ENCODE measurements around the gene TCEA3.

The TCEA3 gene

DNA sequence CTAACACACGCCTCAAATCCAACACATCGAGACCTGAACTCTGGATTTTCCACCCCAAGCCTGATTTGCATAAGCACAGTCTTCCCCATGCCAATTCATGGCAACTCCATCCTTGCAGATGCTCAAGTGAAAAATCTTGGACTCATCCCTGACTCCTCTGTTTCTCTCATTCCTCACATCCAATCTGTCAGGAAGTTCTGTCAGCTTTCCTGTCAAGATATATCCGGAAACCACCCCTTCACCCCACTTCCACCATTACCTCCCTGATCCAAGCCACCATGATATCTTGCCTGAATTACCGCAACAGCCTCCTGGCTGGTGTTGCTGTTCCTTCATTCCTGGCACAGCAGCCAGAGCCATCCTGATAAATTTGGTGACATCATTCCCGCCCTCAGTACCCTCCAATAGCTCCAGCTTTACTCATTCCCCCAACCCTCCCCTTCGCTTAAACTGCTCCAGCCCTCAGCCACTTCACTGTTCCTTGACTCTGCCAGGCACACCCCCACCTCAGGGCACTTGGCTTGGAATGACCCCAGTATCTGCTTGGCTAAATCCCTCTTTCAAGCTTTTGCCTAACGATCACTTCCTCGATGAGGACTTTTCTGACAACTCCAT, 17.4 kb downstream of the TCEA3 start:
- TF ChIP-seq TAF1 (IDR thresholded peaks at IDR 0.05; ENCODE audit: borderline replicate concordance, insufficient read depth, low read length) (no peak), FOXP2 (optimal IDR thresholded peaks at IDR 0.05; ENCODE audit: borderline replicate concordance, extremely low read depth, extremely low read length, insufficient read depth) (no peak), SIN3A (IDR thresholded peaks at IDR 0.05; ENCODE audit: borderline replicate concordance, insufficient read depth, low read length) (no peak), POLR2AphosphoS5 (IDR thresholded peaks at IDR 0.05; ENCODE audit: low read depth, low read length) (no peak)
- TF ChIP-seq, protein P1, sequence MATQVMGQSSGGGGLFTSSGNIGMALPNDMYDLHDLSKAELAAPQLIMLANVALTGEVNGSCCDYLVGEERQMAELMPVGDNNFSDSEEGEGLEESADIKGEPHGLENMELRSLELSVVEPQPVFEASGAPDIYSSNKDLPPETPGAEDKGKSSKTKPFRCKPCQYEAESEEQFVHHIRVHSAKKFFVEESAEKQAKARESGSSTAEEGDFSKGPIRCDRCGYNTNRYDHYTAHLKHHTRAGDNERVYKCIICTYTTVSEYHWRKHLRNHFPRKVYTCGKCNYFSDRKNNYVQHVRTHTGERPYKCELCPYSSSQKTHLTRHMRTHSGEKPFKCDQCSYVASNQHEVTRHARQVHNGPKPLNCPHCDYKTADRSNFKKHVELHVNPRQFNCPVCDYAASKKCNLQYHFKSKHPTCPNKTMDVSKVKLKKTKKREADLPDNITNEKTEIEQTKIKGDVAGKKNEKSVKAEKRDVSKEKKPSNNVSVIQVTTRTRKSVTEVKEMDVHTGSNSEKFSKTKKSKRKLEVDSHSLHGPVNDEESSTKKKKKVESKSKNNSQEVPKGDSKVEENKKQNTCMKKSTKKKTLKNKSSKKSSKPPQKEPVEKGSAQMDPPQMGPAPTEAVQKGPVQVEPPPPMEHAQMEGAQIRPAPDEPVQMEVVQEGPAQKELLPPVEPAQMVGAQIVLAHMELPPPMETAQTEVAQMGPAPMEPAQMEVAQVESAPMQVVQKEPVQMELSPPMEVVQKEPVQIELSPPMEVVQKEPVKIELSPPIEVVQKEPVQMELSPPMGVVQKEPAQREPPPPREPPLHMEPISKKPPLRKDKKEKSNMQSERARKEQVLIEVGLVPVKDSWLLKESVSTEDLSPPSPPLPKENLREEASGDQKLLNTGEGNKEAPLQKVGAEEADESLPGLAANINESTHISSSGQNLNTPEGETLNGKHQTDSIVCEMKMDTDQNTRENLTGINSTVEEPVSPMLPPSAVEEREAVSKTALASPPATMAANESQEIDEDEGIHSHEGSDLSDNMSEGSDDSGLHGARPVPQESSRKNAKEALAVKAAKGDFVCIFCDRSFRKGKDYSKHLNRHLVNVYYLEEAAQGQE (IDR thresholded peaks at IDR 0.05; ENCODE audit: insufficient read depth in 1 of 2, low read depth in 2 of 2, low read length in 2 of 2), result no peak

DNA sequence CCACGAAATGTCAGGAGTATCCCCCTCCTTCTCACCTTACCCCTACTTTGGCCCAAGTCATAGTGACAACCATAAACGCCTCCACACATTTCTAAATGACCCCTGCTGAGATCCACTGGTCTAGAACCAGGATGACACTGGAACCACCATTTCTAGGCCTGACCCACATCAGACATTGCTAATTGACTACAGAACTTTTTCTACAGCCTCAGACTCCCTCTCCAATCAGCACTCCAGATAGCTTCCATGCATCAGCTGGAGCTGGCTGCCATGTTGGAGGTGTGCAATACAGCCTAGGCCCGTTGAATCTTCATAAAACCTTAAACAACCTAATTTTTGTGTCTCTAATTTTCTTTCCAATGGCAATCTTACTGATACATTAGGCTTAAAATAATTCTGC, 18.6 kb downstream of the TCEA3 start:
- TF ChIP-seq SIN3A (IDR thresholded peaks at IDR 0.05; ENCODE audit: borderline replicate concordance, insufficient read depth, low read length) (no peak), POLR2AphosphoS5 (IDR thresholded peaks at IDR 0.05; ENCODE audit: low read depth, low read length) (no peak)

DNA sequence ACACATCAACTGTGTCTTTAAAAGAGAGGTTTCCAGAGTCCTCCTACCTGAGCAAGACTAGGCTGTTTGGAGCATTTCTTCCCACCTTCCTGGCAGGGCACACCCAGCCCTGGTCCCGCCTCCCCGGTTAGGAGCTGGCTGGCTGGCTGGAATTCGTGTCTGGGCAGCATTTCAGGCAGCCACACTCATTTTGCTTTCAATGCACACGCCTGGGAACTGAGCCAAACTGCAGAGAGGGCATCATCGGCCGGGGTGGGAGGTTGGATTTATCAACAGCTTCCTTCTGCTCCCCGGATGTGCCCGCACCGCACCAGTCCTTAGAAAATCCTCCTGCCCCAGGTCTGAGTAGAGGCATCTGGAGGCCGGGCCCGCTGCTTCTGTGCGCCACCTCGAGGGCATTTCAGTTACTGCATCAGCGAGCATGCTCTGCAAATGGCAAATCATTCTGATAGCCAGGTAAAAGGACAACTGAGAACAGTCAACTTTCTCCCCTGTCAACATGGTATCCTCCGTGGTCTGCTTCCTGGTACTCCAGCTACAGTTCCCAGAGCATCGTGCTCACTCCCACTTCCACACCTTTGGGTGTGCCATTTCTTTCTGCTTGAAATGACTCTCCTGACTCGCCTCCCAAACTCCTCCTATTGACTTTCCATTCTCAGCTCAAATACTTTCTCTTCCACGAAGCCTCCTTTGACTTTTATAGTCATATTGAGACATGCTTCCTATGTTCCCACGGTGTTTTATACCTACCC, 20.6 kb downstream of the TCEA3 start:
- no peak for TF ChIP-seq SIN3A (IDR thresholded peaks at IDR 0.05; ENCODE audit: borderline replicate concordance, insufficient read depth, low read length)
- TF ChIP-seq, protein P1 (IDR thresholded peaks at IDR 0.05; ENCODE audit: insufficient read depth in 1 of 2, low read depth in 2 of 2, low read length in 2 of 2), result no peak
- TF ChIP-seq FOXP2 (optimal IDR thresholded peaks at IDR 0.05; ENCODE audit: borderline replicate concordance, extremely low read depth, extremely low read length, insufficient read depth), result peak; percentile 26

DNA sequence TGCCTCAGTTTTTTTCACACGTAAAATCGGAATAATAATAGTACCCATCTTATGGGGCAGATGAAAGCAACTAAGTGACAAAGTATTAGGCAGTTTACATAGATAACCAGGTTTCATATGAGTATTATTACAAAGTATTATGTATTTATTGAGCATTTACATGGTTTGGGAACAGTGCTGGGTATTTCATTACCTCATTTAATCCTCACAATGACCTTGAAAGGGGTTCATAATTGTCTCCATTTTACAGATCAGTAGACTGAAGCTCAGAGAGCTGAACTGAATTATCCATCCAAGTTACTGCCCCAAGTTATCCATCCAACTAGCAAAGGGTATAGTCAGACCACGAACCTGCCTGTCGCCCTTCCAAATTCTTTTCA, 21.2 kb downstream of the TCEA3 start:
- TF ChIP-seq, protein P1 (IDR thresholded peaks at IDR 0.05; ENCODE audit: insufficient read depth in 1 of 2, low read depth in 2 of 2, low read length in 2 of 2), result no peak
- TF ChIP-seq POLR2AphosphoS5 (IDR thresholded peaks at IDR 0.05; ENCODE audit: low read depth, low read length), result no peak
- no peak for TF ChIP-seq SIN3A (IDR thresholded peaks at IDR 0.05; ENCODE audit: borderline replicate concordance, insufficient read depth, low read length)
- TF ChIP-seq TAF1 (IDR thresholded peaks at IDR 0.05; ENCODE audit: borderline replicate concordance, insufficient read depth, low read length), result no peak
- TF ChIP-seq FOXP2 (optimal IDR thresholded peaks at IDR 0.05; ENCODE audit: borderline replicate concordance, extremely low read depth, extremely low read length, insufficient read depth), result no peak

DNA sequence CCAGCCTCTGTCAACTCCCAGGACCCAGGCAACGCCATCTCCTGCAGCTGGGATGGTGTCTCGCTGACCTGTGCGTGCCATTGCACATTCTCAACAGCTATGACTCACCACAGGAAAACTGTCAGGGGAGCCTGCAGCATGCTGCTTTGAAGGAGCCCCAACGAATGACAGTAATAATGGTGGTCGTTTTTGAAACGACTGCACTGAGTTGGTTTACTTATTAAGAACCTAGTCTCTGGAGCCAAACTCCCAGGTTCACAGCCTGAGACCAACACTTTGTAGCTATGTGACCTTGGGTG, 21.6 kb downstream of the TCEA3 start:
- TF ChIP-seq TAF1 (IDR thresholded peaks at IDR 0.05; ENCODE audit: borderline replicate concordance, insufficient read depth, low read length) (no peak), FOXP2 (optimal IDR thresholded peaks at IDR 0.05; ENCODE audit: borderline replicate concordance, extremely low read depth, extremely low read length, insufficient read depth) (no peak), SIN3A (IDR thresholded peaks at IDR 0.05; ENCODE audit: borderline replicate concordance, insufficient read depth, low read length) (peak; percentile 19; the same call in 1 of the 2 replicates)

DNA sequence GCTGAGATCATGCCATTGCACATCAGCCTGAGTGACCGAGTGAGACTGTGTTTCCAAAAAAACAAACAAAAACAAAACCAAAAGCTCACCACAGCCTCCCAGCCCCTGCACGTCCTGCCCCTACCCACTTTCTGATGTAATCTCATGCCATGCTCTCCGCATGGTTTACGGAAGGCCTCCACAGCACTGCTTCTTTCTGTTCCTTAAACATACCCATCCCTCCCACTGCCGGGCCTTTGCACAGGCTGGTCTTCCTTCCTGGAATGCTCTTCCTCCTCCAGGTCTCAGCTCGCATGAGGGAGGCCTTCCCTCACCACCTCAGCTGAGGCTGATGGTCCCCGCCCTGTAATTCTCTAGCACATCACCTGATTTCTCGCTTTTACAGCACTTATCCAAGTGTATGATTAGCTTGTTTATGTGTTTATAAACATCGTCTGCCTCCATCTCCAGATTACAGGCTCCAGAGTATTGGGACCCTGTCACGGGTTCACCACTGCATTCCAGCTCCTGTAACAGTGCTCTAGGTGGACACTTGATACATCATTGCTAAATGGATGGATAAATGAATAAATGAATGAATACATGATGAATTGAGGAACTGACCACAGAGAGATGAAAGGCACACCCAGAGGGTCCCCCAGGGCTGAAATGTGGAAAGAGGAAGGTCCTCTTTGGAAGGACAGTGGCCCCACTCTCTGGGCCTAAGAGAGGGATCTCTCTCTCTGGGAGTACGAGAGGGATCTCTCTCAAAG, 22.1 kb downstream of the TCEA3 start:
- TF ChIP-seq, protein P1 (IDR thresholded peaks at IDR 0.05; ENCODE audit: insufficient read depth in 1 of 2, low read depth in 2 of 2, low read length in 2 of 2), result no peak
- TF ChIP-seq SIN3A (IDR thresholded peaks at IDR 0.05; ENCODE audit: borderline replicate concordance, insufficient read depth, low read length), result no peak
- no peak for TF ChIP-seq POLR2AphosphoS5 (IDR thresholded peaks at IDR 0.05; ENCODE audit: low read depth, low read length)
- no peak for TF ChIP-seq TAF1 (IDR thresholded peaks at IDR 0.05; ENCODE audit: borderline replicate concordance, insufficient read depth, low read length)

Data from PFSK-1 (cell line).